ENCODE results near the gene THYN1. TPM values are rescaled to one million over a fixed set of nuclear protein-coding genes. Genes with fewer than 3 reads are reported as not detected.

THYN1 gene
- total and polyA plus RNA-seq, 2 of the 13 experiments (the other 11 are each of a cell fraction or from before 2014, with no cell fraction given) = 36.1 to 87.6 TPM

- TF ChIP-seq NFYB (CRISPR knock-in tag; IDR thresholded peaks at IDR 0.05) (no peak), ZSCAN20 (CRISPR knock-in tag; IDR thresholded peaks at IDR 0.05; ENCODE audit: borderline replicate concordance) (no peak), ZNF549 (CRISPR knock-in tag; IDR thresholded peaks at IDR 0.05) (no peak), HNF4G (IDR thresholded peaks at IDR 0.05; ENCODE audit: borderline replicate concordance, low read depth, low read length) (no peak), HNF4G (CRISPR knock-in tag; IDR thresholded peaks at IDR 0.05; ENCODE audit: borderline replicate concordance, low read depth) (no peak)
Measured at GRCh38 chr11:134237557-134237922, 15.6 kb downstream of the THYN1 start (continued).

DNA sequence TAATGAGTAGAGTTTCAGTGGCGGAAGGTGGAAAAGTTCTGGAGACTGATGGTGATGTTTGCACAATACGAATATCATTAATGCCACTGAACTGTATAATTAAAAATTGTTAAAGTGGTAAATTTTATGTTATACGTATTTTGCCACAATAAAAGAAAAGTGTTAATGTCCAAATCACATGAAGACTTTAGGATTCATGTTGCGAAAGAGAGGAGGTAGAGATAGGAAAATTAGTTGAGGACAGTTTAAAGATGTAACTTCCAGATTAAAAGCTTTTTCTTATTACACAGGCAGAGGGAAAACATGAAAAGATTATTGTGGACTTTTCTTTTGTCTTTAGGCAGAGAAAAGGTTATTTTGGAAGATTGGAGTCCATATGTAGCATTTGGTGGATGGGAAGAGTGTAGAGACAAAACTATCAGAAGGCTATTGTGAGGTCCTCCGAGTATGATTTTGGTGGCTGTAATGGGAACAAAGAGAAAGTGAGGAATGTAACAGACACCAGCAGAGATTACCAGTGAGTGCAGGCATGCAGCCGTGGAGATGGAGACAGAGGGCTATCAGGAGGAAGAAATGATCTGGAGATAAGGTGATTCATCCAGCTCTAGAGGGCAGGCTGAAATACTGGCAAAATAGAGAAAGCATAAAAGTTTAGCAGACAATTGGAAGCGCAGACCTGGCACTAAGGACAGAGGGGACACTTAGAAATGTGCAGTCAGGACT, 16.2 kb downstream of the THYN1 start:
- TF ChIP-seq FOXK2 (IDR thresholded peaks at IDR 0.05) (no peak), HOXA3 (CRISPR knock-in tag; IDR thresholded peaks at IDR 0.05) (no peak), NFKBIZ (CRISPR knock-in tag; IDR thresholded peaks at IDR 0.05) (no peak), ETV6 (CRISPR knock-in tag; conservative IDR thresholded peaks at IDR 0.05) (no peak), ZNF782 (CRISPR knock-in tag; IDR thresholded peaks at IDR 0.05; ENCODE audit: borderline replicate concordance) (no peak), GATA4 (IDR thresholded peaks at IDR 0.05; ENCODE audit: borderline replicate concordance, low read depth) (no peak)
- TF ChIP-seq, protein P1, sequence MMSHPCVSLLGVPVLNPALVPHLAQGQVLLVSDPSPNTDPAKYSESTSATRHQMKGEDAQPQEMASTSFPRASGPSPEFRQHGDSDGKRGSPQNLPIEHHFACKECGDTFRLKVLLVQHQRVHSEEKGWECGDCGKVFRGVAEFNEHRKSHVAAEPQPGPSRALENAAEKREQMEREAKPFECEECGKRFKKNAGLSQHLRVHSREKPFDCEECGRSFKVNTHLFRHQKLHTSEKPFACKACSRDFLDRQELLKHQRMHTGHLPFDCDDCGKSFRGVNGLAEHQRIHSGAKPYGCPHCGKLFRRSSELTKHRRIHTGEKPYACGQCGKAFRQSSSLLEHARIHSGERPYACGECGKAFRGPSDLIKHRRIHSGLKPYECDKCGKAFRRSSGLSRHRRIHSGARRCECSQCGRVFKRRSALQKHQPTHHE (CRISPR knock-in tag; IDR thresholded peaks at IDR 0.05; ENCODE audit: borderline replicate concordance) = no peak
- 95% methylated on average over 7 of the region's 7 CpGs for WGBS (ENCODE audit: low lambda C conversion rate)

More for the DNA sequence above, 16.2 kb downstream of the THYN1 start:
- FAIRE-seq (no peak), ATAC-seq (no peak), DNase-seq (ENCODE audit: low spot score) (no peak)
- in situ Hi-C loops (cut with HindIII; ENCODE audit: extremely low pct_ligation_motif_present, low pct_unique_long_range_greater_than_20kb) = no loop called here
- Histone ChIP-seq H3K36me3 (replicated peaks in 1 of 2; ENCODE audit: control insufficient read depth in 1 of 2, insufficient read depth in 2 of 2, low read length in 2 of 2) (peaks cover 4 to 5% of the 10 kb centered on the region in 2 experiments; a peak in 3 of 5 replicates), H3K79me2 (ENCODE audit: insufficient read depth, low read length) (no peaks in the 10 kb centered on the region), H3K9me3 (ENCODE audit: low read length) (no peaks in the 10 kb centered on the region), H3K27me3 (ENCODE audit: control insufficient read depth in 1 of 2, insufficient read depth in 2 of 2, low read length in 2 of 2) (no peaks in the 10 kb centered on the region), H4K20me1 (ENCODE audit: insufficient read depth, low read length) (peaks cover 7% of the 10 kb centered on the region), H2AFZ (ENCODE audit: low read length) (no peak overlapping the region), H3K4me3 (replicated peaks in 1 of 3; ENCODE audit: insufficient read depth in 1 of 3, low read depth in 2 of 3, low read length in 3 of 3) (no peak overlapping the region), H3K4me2 (ENCODE audit: low read depth, low read length) (no peak overlapping the region), H3K4me1 (ENCODE audit: insufficient read depth, low read length) (peaks cover 24% of the 10 kb centered on the region), H3K27ac (ENCODE audit: extremely low read length, insufficient read depth, low read length) (no peak overlapping the region), H3K9ac (ENCODE audit: insufficient read depth, low read depth, low read length) (no peak overlapping the region)
- intact Hi-C loops (cut with micrococcal nuclease; ENCODE audit: unreplicated experiment) = no loop called here
- ChIA-PET CTCF (ENCODE audit: low intra/inter-chr PET ratio, low total read pairs) (no interaction called here), POLR2A (no interaction called here)
- no TSS peak for BruUV-seq (replicated peaks)
